Tibial nerve (tissue), 3 donors: ENCODE data around the gene CACNA1B.

Experiments used
- CTCF ChIP-seq, 5 experiments: fragments of 200-600 bp in 3 of 5; fragments of 450-650 bp in 2 of 5; sonication (generic) in 3 of 5; IDR thresholded peaks; one replicate each; pipeline ENCODE4 v1.5.1; 2016 to 2019; ENCODE audit warnings: antibody characterized with exemption in 5 of 5, mild to moderate bottlenecking in 3 of 5, moderate library complexity in 2 of 5
- POLR2A ChIP-seq, 2 donors: fragments of 450-650 bp; IDR thresholded peaks; one replicate each; pipeline ENCODE4 v1.6.1; 2017; ENCODE audit warnings: antibody characterized with exemption in 2 of 2, mild to moderate bottlenecking in 2 of 2, moderate library complexity in 2 of 2

GRCh38 chr9:137949260-137949659 is 71.7 kb downstream of the CACNA1B start:
- TF ChIP-seq CTCF (IDR thresholded peaks at IDR 0.05) (no peak), POLR2A (IDR thresholded peaks at IDR 0.05) (no peak)
